ENCODE data around the gene SLC24A3.

The SLC24A3 gene

GRCh38 chr20:19652591-19653026 is 440.2 kb downstream of the SLC24A3 start:
- TF ChIP-seq CTCF (IDR thresholded peaks at IDR 0.05; ENCODE audit: low read depth, low read length) = no peak
- no peak overlapping the region for H3K4me3 ChIP-seq (replicated peaks in 1 of 2; ENCODE audit: low read depth in 2 of 2, low read length in 2 of 2)
- no peak for DNase-seq (ENCODE audit: low read depth in 2 of 2)

- H3K4me3 ChIP-seq (replicated peaks in 1 of 2; ENCODE audit: low read depth in 2 of 2, low read length in 2 of 2) = no peak overlapping the region
- no peak for TF ChIP-seq CTCF (IDR thresholded peaks at IDR 0.05; ENCODE audit: low read depth, low read length)
- no peak for DNase-seq (ENCODE audit: low read depth in 2 of 2)
Measured at GRCh38 chr20:19653327-19653726, 440.9 kb downstream of the SLC24A3 start.

- TF ChIP-seq CTCF (IDR thresholded peaks at IDR 0.05; ENCODE audit: low read depth, low read length) = no peak
- no peak overlapping the region for H3K4me3 ChIP-seq (replicated peaks in 1 of 2; ENCODE audit: low read depth in 2 of 2, low read length in 2 of 2)
- no peak for DNase-seq (ENCODE audit: low read depth in 2 of 2)
Measured at GRCh38 chr20:19654921-19655320, 442.5 kb downstream of the SLC24A3 start.

GRCh38 chr20:19658137-19658536 is 445.7 kb downstream of the SLC24A3 start:
- no peak for TF ChIP-seq CTCF (IDR thresholded peaks at IDR 0.05; ENCODE audit: low read depth, low read length)
- no peak for DNase-seq (ENCODE audit: low read depth in 2 of 2)
- H3K4me3 ChIP-seq (replicated peaks in 1 of 2; ENCODE audit: low read depth in 2 of 2, low read length in 2 of 2) = no peak overlapping the region

GRCh38 chr20:19659448-19659847 is 447.0 kb downstream of the SLC24A3 start:
- no peak for TF ChIP-seq CTCF (IDR thresholded peaks at IDR 0.05; ENCODE audit: low read depth, low read length)
- no peak for DNase-seq (ENCODE audit: low read depth in 2 of 2)
- no peak overlapping the region for H3K4me3 ChIP-seq (replicated peaks in 1 of 2; ENCODE audit: low read depth in 2 of 2, low read length in 2 of 2)

- no peak overlapping the region for H3K4me3 ChIP-seq (replicated peaks in 1 of 2; ENCODE audit: low read depth in 2 of 2, low read length in 2 of 2)
- TF ChIP-seq CTCF (IDR thresholded peaks at IDR 0.05; ENCODE audit: low read depth, low read length) = no peak
- no peak for DNase-seq (ENCODE audit: low read depth in 2 of 2)
Measured at GRCh38 chr20:19660808-19661378, 448.5 kb downstream of the SLC24A3 start.

Data from cardiac fibroblast (primary cell).